Stomach smooth muscle (tissue), 2 donors: ENCODE results near the gene SCAND1.
A peak's percentile ranks its signal among the peaks of the same experiment; 100 is the strongest.
"Not testable (repeated sequence)": the region's sequence is repeated elsewhere in the genome, so short reads cannot be mapped to it uniquely, and the experiment has no call there.

ENCODE experiments used
- H3K27ac ChIP-seq: one replicate; pipeline ENCODE4 v1.7.0; 2013; ENCODE audit warnings: mild to moderate bottlenecking, low read length, inconsistent platforms
- H3K27me3 ChIP-seq, 2 donors: one replicate each; pipeline ENCODE4 v1.7.0; 2013; ENCODE audit warnings: low read length in 2 of 2; ENCODE audit not compliant: insufficient read depth in 2 of 2, control insufficient read depth in 1 of 2
- H3K36me3 ChIP-seq, 2 donors: one replicate each; pipeline ENCODE4 v1.7.0; 2013; ENCODE audit warnings: low read length in 2 of 2; ENCODE audit not compliant: control insufficient read depth in 2 of 2, insufficient read depth in 2 of 2
- H3K4me1 ChIP-seq: one replicate; pipeline ENCODE4 v1.7.0; 2013; ENCODE audit warnings: low read length; ENCODE audit not compliant: control insufficient read depth, insufficient read depth
- H3K4me3 ChIP-seq, 2 donors: one replicate each; pipeline ENCODE4 v1.7.0; 2013; ENCODE audit warnings: low read length in 2 of 2
- H3K9ac ChIP-seq, 2 donors: one replicate each; pipeline ENCODE4 v1.7.0; 2013; ENCODE audit warnings: low read length in 2 of 2, mild to moderate bottlenecking in 1 of 2
- H3K9me3 ChIP-seq, 2 donors: one replicate each; pipeline ENCODE4 v1.7.0; 2013; ENCODE audit warnings: low read length in 2 of 2; ENCODE audit not compliant: control insufficient read depth in 2 of 2
- donor health status: healthy.
- donor health status: Pancreatic carcinoma.

Gene SCAND1

DNA sequence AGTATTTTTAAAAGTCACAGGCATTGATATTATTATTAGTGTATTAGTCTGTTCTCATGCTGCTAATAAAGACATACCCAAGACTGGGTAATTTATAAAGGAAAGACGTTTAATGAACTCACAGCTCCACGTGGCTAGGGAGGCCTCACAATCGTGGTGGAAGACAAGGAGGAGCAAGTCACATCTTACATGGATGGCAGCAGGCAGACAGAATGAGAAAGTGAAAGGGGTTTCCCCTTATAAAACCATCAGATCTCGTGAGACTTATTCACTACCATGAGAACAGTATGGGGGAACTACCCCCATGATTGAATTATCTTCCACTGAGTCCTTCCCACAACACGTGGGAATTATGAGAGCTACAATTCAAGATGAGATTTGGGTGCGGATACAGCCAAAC, 5.0 kb upstream of the SCAND1 start:
- H3K4me1 ChIP-seq, H3K27ac ChIP-seq, H3K4me3 ChIP-seq, H3K36me3 ChIP-seq, H3K9me3 ChIP-seq, H3K9ac ChIP-seq, H3K27me3 ChIP-seq: not testable (repeated sequence)

DNA sequence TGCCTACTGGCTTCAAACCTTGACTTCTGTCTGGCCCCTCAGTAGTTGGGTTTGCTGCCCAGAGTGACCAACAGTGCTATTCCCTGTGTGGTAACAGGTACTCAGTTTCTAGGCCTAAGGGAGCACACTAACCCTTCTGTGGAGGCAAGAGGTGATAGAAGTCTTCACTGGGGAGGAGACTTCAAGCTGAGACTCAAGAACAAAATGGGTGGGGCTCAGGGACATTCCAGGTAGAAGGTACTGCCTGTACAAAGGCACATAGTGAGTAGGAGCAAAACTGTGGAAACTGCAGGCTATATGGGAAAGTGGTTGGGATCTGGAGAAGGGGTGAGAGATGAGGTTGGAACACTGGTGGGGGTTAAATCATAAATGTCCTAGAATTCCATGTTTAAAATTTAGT, 2.3 kb upstream of the SCAND1 start:
- no peaks in the 10 kb centered on the region for H3K27me3 ChIP-seq
- H3K9me3 ChIP-seq = no peaks in the 10 kb centered on the region
- no peak overlapping the region for H3K27ac ChIP-seq
- no peaks in the 10 kb centered on the region for H3K36me3 ChIP-seq
- no peak overlapping the region for H3K9ac ChIP-seq
- H3K4me3 ChIP-seq = no peak overlapping the region
- H3K4me1 ChIP-seq = peaks cover 22% of the 10 kb centered on the region

DNA sequence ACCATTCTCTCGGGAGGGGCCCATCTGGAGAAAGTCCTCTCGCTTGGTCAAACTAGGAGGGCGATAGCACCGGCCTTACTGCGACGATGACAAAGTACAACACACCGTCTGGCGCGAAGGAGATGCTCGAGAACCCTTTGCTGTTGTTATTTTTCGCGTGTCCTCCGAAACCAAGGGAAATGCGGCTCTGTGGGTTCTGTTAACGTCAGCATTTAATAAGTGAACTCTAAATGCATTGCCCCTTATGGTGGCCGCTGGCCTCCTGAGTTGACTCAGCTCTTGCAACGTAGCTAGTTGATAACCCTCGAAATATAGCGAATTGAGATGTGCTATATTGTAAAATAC, 577 bp upstream of the SCAND1 start:
- Histone ChIP-seq H3K4me1 (peaks cover 22% of the 10 kb centered on the region), H3K27me3 (no peaks in the 10 kb centered on the region), H3K9me3 (no peaks in the 10 kb centered on the region), H3K27ac (peak overlapping the region; percentile 94), H3K36me3 (no peaks in the 10 kb centered on the region), H3K9ac (peak overlapping the region; percentile 95 to 96), H3K4me3 (peak overlapping the region; percentile 95 to 98)

DNA sequence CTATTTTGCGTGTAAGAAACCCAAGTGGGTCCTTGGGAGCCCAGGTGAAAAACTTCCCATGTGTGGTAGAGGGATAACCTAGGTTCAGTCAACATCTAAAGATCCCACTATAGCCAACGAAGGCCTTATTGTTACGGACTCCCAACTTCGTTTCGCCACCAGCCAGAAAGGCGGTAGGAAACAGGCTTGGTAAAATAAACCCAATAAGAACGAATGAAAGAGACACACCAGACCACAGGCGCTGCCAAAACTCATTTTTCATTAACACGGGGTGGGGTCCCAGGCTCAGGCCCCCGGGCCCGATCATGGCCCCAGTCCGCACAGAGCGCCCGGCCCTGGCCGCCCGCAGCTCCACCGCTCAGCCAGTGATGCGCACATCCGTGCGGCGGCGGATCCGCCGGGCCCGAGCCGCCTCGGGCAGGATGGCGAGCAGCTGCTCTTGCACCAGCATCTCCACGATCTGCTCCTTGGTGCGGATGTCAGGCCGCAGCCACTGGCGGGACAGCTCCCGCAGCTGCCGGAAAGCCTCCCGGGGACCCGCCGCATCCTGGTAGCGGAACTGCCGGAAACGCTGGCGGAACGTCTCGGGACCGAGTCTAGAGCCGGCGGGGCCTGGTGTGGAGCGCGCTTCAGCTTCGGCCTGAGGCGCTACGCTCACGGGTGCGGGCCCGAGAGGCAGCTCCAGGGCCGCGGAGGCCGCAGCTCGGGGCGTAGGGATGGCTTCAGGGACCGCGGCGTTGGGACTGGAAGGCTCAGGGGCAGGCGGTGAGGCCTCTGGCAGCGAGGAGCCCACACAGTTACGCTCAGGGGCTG, 709 bp downstream of the SCAND1 start:
- Histone ChIP-seq H3K9ac (peak overlapping the region; percentile 95 to 96), H3K27ac (peak overlapping the region; percentile 94), H3K9me3 (no peaks in the 10 kb centered on the region), H3K4me3 (peak overlapping the region; percentile 95 to 98), H3K27me3 (no peaks in the 10 kb centered on the region), H3K36me3 (no peaks in the 10 kb centered on the region), H3K4me1 (peaks cover 22% of the 10 kb centered on the region)

DNA sequence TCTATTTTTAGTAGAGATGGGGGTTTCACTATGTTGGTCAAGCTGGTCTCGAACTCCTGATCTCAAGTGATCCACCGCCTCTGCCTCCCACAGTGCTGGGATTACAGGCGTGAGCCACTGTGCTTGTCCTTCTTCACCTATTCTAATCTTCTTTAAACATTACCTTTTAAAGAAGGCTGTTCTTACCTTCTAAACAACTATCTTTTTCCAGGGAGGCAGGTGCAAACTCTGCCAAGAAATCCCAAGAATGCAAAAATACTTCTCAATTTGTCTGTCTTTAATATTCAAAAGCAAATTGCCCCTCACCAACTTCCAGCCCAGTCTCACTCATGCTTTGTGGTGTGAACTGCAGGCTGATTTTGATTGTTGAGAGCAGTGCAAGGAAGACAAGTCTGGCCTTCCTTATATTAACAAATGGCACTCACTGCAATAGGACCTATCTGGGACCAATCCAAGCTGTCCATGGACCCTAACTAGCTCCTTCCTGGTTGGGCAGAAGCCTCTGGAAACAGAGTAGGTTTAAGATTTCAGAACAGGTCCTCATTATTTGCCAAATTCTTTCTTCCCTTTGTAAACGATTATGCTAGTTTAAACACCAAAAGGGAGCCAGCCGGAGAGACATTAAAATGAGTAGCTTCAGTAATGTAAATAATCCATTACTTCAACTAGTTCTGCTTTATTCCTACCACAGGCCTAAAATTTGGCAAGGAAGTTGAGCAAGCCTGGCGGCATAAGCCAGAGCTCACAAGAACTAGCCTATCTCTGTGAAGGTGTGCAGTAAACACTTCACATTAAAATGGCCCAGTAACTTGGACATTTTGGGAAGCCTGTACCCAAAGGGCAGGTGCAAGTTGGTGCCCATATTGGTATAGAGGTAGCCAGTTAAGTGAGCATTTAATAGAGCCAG, 1.6 kb downstream of the SCAND1 start:
- Histone ChIP-seq H3K36me3 (peaks cover 3 to 5% of the 10 kb centered on the region in 2 donors), H3K27ac (peak overlapping the region; percentile 94), H3K4me3 (peak overlapping the region; percentile 95 to 98), H3K4me1 (peaks cover 22% of the 10 kb centered on the region), H3K27me3 (no peaks in the 10 kb centered on the region), H3K9me3 (no peaks in the 10 kb centered on the region), H3K9ac (peak overlapping the region; percentile 95 to 96)

DNA sequence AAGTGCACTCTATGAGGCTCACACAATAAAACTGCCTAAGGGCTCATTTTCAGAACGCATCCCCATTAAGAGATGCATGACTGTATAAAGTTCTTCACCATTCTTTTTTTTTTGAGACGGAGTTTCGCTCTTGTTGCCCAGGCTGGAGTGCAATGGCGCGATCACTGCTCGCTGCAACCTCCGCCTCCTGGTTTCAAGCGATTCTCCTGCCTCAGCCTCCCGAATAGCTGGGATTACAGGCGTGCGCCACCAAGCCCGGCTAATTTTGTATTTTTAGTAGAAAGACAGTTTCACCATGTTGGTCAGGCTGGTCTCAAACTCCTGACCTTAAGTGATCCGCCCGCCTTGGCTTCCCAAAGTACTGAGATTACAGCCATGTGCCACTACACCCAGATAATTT, 2.2 kb downstream of the SCAND1 start:
- not testable (repeated sequence) for H3K9ac ChIP-seq, H3K27ac ChIP-seq, H3K9me3 ChIP-seq, H3K4me3 ChIP-seq, H3K27me3 ChIP-seq
- Histone ChIP-seq H3K36me3 (peaks cover 10 to 11% of the 10 kb centered on the region in 2 donors), H3K4me1 (peaks cover 22% of the 10 kb centered on the region)

DNA sequence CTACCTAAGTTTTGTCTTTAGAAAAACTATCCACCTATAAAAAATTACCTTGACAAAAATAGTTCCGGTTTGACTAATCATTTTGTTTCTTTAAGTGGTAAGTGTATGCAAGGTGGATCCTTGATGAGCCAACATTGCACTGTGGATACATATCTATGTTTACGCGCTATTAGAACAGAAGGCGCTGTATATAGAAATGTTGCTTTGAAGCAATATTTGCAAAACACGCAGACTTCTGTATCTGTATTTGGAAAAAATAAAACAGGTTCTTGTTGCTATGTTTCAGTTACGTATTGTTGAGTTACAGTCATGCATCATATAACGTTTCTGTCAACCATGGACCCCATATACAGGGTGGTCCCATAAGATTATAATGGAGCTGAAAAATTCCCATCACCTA, 4.2 kb downstream of the SCAND1 start:
- H3K27me3 ChIP-seq = no peaks in the 10 kb centered on the region
- H3K9me3 ChIP-seq = no peaks in the 10 kb centered on the region
- no peak overlapping the region for H3K4me3 ChIP-seq
- no peak overlapping the region for H3K9ac ChIP-seq
- no peak overlapping the region for H3K27ac ChIP-seq
- H3K4me1 ChIP-seq = peaks cover 21% of the 10 kb centered on the region
- H3K36me3 ChIP-seq = peaks cover 11 to 17% of the 10 kb centered on the region in 2 donors

DNA sequence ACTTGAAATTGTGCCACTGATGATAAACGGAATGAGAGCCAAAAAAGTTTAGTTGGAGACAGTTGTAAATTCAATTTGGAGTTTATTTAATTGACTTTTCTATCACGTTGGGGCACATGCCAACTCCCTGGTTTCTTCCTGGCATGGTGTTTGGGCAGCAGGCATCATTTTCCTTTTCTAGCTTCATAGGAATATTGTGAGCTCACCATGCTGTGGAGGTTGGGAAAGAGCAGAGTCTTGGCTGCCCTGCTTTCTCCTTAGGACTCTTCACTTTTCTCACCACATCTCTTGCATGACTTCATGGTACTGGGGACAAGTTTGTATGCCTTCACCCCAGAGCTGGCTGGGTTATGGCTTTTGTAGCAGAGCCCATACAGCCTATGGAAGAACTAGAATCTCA, 6.4 kb downstream of the SCAND1 start:
- Histone ChIP-seq H3K27me3 (no peaks in the 10 kb centered on the region), H3K9ac (no peak overlapping the region), H3K4me1 (peaks cover 9% of the 10 kb centered on the region), H3K4me3 (no peak overlapping the region), H3K36me3 (peaks cover 14 to 24% of the 10 kb centered on the region in 2 donors), H3K27ac (no peak overlapping the region), H3K9me3 (no peaks in the 10 kb centered on the region)

DNA sequence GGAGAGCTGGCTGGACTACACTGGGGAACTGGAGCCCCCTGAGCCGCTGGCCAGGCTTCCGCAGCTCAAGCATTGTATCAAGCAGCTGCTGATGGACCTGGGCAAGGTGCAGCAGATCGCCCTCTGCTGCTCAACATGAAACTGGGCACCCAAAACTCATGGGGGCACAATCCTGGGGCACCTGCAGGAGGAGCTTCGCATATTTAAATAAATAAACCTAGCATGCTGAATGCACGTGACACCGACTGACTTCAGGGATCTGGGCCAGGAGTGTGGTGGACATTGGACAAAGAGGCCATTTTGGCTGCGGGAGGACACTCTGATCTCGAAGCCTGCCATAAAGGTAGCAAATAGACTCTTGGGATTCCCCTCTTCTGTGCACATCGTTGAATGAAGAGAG, 6.8 kb downstream of the SCAND1 start:
- Histone ChIP-seq H3K9ac (no peak overlapping the region), H3K36me3 (peaks cover 14 to 25% of the 10 kb centered on the region in 2 donors), H3K4me1 (peaks cover 5% of the 10 kb centered on the region), H3K9me3 (no peaks in the 10 kb centered on the region), H3K27ac (no peak overlapping the region), H3K27me3 (no peaks in the 10 kb centered on the region), H3K4me3 (no peak overlapping the region)

DNA sequence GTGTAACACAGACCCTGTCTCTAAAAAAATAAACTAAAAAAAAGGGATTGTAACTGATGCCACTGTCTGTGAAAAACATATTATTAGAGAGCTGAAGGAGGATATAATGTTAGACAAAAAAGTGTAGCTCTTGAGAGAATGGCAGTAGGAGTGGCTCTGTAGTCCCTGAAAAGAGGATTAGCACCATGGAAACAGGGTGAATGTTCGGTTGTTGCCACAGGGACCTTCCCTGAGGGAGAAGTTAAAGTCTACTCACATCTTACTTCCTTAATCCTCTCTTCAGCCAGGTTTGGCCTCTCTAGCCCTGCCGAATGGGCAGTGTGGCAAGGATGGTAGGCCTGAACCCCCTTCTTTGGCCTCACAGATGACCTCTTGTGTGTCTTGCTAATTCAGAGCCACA, 12.1 kb downstream of the SCAND1 start:
- H3K27ac ChIP-seq = no peak overlapping the region
- no peak overlapping the region for H3K4me3 ChIP-seq
- no peaks in the 10 kb centered on the region for H3K4me1 ChIP-seq
- H3K9ac ChIP-seq = no peak overlapping the region
- H3K9me3 ChIP-seq = no peaks in the 10 kb centered on the region
- no peaks in the 10 kb centered on the region for H3K27me3 ChIP-seq
- peaks cover 23 to 55% of the 10 kb centered on the region in 2 donors for H3K36me3 ChIP-seq

DNA sequence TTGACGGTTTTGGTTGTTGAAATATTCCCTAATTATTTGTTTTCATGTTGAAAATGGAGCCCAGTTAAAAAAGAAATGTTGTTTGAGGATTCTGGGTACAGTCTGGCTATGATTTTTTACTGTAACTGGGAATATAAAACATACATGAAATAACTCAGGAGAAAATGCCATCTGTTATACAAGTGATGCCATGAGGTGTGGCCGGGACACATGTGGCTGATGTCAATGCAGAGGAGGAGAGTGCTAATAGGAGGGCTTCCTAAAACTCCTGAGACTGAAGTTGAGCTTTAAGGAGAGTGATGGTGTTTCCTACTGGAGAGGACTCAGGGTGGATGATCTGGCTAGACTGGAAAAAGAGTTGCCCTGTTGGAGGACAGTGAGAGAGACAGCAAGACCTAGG, 12.7 kb downstream of the SCAND1 start:
- Histone ChIP-seq H3K9me3 (no peaks in the 10 kb centered on the region), H3K9ac (no peak overlapping the region), H3K4me1 (no peaks in the 10 kb centered on the region), H3K27ac (no peak overlapping the region), H3K4me3 (no peak overlapping the region), H3K36me3 (peaks cover 21 to 52% of the 10 kb centered on the region in 2 donors), H3K27me3 (no peaks in the 10 kb centered on the region)
